Liver (tissue), 9 donors: Measurements from ENCODE around the gene INPP5B. TPM values are rescaled to one million over a fixed set of nuclear protein-coding genes. Genes with fewer than 3 reads are reported as not detected.

Source experiments
- DNase-seq: peaks from one replicate; pipeline ENCODE4 v3.0.0-alpha.2; 2017; ENCODE audit warnings: low spot score
- H3K27ac ChIP-seq, 2 donors: one replicate each; pipeline ENCODE4 v1.7.0; 2013; ENCODE audit warnings: inconsistent platforms in 2 of 2, low read length in 2 of 2, control low read depth in 1 of 2, low read depth in 1 of 2, mild to moderate bottlenecking in 1 of 2
- H3K27me3 ChIP-seq, 4 donors: one replicate each; pipeline versions ENCODE4 v1.6.1 to v1.7.0; 2013; ENCODE audit warnings: low read length in 3 of 4, inconsistent platforms in 1 of 4, mild to moderate bottlenecking in 1 of 4, moderate library complexity in 1 of 4; ENCODE audit not compliant: control insufficient read depth in 4 of 4, insufficient read depth in 4 of 4
- H3K36me3 ChIP-seq, 4 donors: one replicate each; pipeline versions ENCODE4 v1.6.1 to v1.7.0; 2013; ENCODE audit warnings: low read length in 3 of 4, mild to moderate bottlenecking in 3 of 4, low read depth in 1 of 4, moderate library complexity in 1 of 4; ENCODE audit not compliant: control insufficient read depth in 4 of 4, insufficient read depth in 3 of 4
- H3K4me1 ChIP-seq, 4 donors: one replicate each; pipeline versions ENCODE4 v1.6.1 to v1.7.0; 2013; ENCODE audit warnings: low read length in 3 of 4, mild to moderate bottlenecking in 3 of 4, moderate library complexity in 1 of 4; ENCODE audit not compliant: control insufficient read depth in 4 of 4, insufficient read depth in 4 of 4
- H3K4me3 ChIP-seq, 3 donors: one replicate each; pipeline versions ENCODE4 v1.6.1 to v1.7.0; 2013; ENCODE audit warnings: low read length in 3 of 3, control low read depth in 1 of 3, low read depth in 1 of 3, mild to moderate bottlenecking in 1 of 3
- H3K9ac ChIP-seq, 2 donors: one replicate each; pipeline ENCODE4 v1.7.0; 2013; ENCODE audit warnings: low read length in 2 of 2, mild to moderate bottlenecking in 2 of 2, moderate library complexity in 2 of 2, control low read depth in 1 of 2, low read depth in 1 of 2
- H3K9me3 ChIP-seq, 4 donors: one replicate each; pipeline versions ENCODE4 v1.6.1 to v1.7.0; 2013; ENCODE audit warnings: low read length in 3 of 4; ENCODE audit not compliant: control insufficient read depth in 4 of 4
- EGR1 ChIP-seq, 2 donors: IDR thresholded peaks; 2 replicates each; pipeline ENCODE4 v1.6.1; 2016 to 2018; ENCODE audit warnings: antibody characterized with exemption in 2 of 2, low read depth in 2 of 2
- FOXA1 ChIP-seq: IDR thresholded peaks from 2 replicates; pipeline ENCODE4 v1.6.1; 2016; ENCODE audit warnings: antibody characterized with exemption
- FOXA2 ChIP-seq: IDR thresholded peaks from 2 replicates; pipeline ENCODE4 v1.6.1; 2016; ENCODE audit warnings: antibody characterized with exemption
- GABPA ChIP-seq, 2 donors: IDR thresholded peaks in 1 of 2; conservative IDR thresholded peaks in 1 of 2; 2 replicates each; pipeline ENCODE4 v1.6.1; 2016; ENCODE audit warnings: antibody characterized with exemption in 2 of 2, mild to moderate bottlenecking in 1 of 2, moderate library complexity in 1 of 2
- HNF4A ChIP-seq, 2 donors: conservative IDR thresholded peaks; 2 replicates each; pipeline ENCODE4 v1.6.1; 2016; ENCODE audit warnings: antibody characterized with exemption in 2 of 2, mild to moderate bottlenecking in 2 of 2
- HNF4G ChIP-seq: IDR thresholded peaks from 2 replicates; pipeline ENCODE4 v1.6.1; 2016; ENCODE audit warnings: antibody characterized with exemption
- JUND ChIP-seq, 2 donors: IDR thresholded peaks; 2 replicates each; pipeline ENCODE4 v1.6.1; 2016; ENCODE audit warnings: antibody characterized with exemption in 2 of 2
- NR2F2 ChIP-seq: IDR thresholded peaks from 2 replicates; pipeline ENCODE4 v1.6.1; 2016; ENCODE audit warnings: antibody characterized with exemption
- RAD21 ChIP-seq, 2 donors: IDR thresholded peaks; 2 replicates each; pipeline ENCODE4 v1.6.1; 2016; ENCODE audit warnings: antibody characterized with exemption in 2 of 2, mild to moderate bottlenecking in 2 of 2
- RXRA ChIP-seq, 2 donors: IDR thresholded peaks; 2 replicates each; pipeline ENCODE4 v1.6.1; 2017 to 2018; ENCODE audit warnings: antibody characterized with exemption in 2 of 2, mild to moderate bottlenecking in 1 of 2
- YY1 ChIP-seq: IDR thresholded peaks from 2 replicates; pipeline ENCODE4 v1.6.1; 2016; ENCODE audit warnings: antibody characterized with exemption, mild to moderate bottlenecking
- WGBS: extraction: QIAGEN DNeasy Blood & Tissue Kit; methylation state at CpG from one replicate; pipeline ENCODE4 v1.1.7; 2013; 5-methylcytosine and 5-hydroxymethylcytosine counted together
- polyA plus RNA-seq, 2 donors: library from polyadenylated mRNA; stranded (reverse) in 1 of 2; unstranded in 1 of 2; fragments of 200-250 nt in 1 of 2; fragments of >200 nt in 1 of 2; fragmentation: Nextera tagmentation in 1 of 2; extraction: Ambion mirVana in 1 of 2; gene quantifications; one replicate each; pipeline versions ENCODE4 v1.2.1 to v1.2.3, GENCODE V29; 2013 to 2015
- total RNA-seq, 2 donors: library from RNA; depleted of rRNA; stranded (reverse); fragments of >200 nt; gene quantifications; one replicate each; pipeline ENCODE4 v1.2.3, GENCODE V29; 2014
- TF ChIP-seq, protein P1 (sequence below): IDR thresholded peaks from 2 replicates; pipeline ENCODE4 v1.6.1; 2016; ENCODE audit warnings: antibody characterized with exemption
- TF ChIP-seq, protein P2 (sequence below): IDR thresholded peaks from 2 replicates; pipeline ENCODE4 v1.6.1; 2016; ENCODE audit warnings: antibody characterized with exemption
- TF ChIP-seq, protein P3 (sequence below): IDR thresholded peaks from 2 replicates; pipeline ENCODE4 v1.6.1; 2016; ENCODE audit warnings: antibody characterized with exemption, mild to moderate bottlenecking
- donor health status: healthy.
- donor health status: healthy.
- donor health status: healthy.
- donor health status: healthy.
- donor health status: healthy.

INPP5B gene
- total and polyA plus RNA-seq, 4 donors: 5.0 to 30.9 (median 13.6) TPM

DNA sequence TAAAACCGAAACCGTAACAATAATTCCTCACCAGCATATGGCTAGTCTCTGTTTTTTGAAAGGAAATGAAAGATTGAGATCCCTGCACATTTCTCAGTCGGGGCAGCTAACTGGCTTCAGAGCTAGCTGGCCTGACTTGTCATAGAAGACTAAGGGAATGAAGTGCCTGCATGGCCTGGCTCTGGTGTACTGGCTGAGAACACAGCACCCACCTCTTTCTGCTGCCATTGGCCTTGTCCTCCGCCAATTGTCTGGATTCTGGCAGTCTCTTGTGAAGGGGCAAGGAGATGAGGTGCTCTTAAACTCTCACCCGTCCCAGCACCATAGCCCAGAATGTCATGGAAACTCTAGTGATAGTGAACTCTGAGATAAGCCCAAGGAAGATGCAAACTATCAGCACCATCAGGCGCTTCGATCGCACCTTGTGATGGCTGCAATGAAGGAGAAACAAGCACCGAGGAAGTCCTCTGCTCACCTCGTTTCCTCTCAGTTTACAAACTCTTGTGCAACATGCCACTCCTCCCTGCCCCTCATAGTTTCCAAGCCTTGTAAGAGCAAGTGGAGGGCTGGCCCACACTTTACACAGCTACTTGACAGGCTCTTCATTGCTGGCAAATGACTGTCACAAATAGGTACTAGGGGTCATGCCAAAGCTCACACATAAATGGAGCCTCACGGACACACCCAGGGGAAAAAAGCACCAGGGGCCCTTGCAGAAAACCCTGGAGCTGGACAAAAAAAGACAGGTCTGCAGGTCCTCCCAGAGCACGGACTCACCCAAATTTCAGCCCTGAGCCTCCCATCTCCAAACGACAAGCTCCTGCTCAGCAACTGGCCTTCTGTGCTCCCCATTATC is 16.4 kb downstream of the INPP5B start:
- no peak overlapping the region for H3K27ac ChIP-seq
- H3K4me3 ChIP-seq: peak overlapping the region in 1 of 3 donors; percentile 84
- WGBS: 66% methylated on average over 13 of the region's 13 CpGs
- peaks cover 2 to 17% (median 14%) of the 10 kb centered on the region in 4 donors for H3K4me1 ChIP-seq
- no peak for TF ChIP-seq RXRA (IDR thresholded peaks at IDR 0.05)
- no peak for TF ChIP-seq RAD21 (IDR thresholded peaks at IDR 0.05)
- peak; percentile 41 for DNase-seq
- no peaks in the 10 kb centered on the region for H3K27me3 ChIP-seq
- no peaks in the 10 kb centered on the region for H3K9me3 ChIP-seq
- no peak overlapping the region for H3K9ac ChIP-seq
- H3K36me3 ChIP-seq: peaks cover 0 to 7% (median 1%) of the 10 kb centered on the region in 4 donors

DNA sequence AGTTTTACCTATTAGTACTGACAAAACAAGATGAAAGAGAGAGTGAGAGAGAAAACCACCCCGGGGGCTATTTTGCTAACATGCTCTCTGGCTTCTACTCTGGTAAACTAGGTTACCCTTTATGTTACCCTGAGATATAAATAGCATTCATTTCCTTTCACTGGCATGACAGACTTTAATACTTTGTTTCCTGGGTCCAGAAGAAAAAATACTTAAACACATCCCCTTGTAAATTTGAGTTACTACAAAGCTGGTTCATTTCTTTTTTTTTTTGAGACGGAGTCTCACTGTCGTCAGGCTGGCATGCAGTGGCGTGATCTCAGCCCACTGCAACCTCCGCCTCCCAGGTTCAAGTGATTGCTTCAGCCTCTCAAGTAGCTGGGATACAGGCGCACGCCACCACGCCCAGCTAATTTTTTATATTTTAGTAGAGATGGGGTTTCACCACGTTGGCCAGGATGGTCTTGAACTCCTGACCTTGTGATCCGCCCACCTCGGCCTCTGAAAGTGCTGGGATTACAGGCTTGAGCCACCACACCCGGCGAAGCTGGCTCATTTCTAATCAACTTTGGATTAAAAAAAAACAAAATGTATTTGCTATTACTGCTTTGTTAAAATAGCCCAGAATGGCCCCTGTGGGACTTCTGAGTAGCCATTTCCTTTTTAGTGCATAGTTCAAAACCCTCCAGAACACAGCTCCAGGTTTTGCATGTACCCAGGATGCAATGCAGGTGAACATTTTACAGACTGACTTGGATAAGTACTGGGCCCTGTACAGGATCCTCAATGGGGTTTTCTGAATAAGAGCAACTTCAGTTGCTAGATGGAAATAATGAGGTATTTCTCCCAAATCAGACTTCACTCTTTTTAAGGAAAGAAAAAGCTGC is 20.6 kb downstream of the INPP5B start:
- Histone ChIP-seq H3K4me3 (no peak overlapping the region), H3K27me3 (no peaks in the 10 kb centered on the region), H3K36me3 (peaks cover 0 to 7% (median 2%) of the 10 kb centered on the region in 4 donors), H3K4me1 (peaks cover 2 to 11% (median 9%) of the 10 kb centered on the region in 4 donors), H3K9ac (no peak overlapping the region), H3K27ac (no peak overlapping the region), H3K9me3 (no peaks in the 10 kb centered on the region)
- no peak for DNase-seq
- TF ChIP-seq, protein P1, sequence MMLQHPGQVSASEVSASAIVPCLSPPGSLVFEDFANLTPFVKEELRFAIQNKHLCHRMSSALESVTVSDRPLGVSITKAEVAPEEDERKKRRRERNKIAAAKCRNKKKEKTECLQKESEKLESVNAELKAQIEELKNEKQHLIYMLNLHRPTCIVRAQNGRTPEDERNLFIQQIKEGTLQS: no peak
- TF ChIP-seq FOXA1: no peak
- TF ChIP-seq GABPA (IDR thresholded peaks at IDR 0.05 in 1 of 2, conservative IDR thresholded peaks at IDR 0.05 in 1 of 2): no peak
- TF ChIP-seq, protein P2, sequence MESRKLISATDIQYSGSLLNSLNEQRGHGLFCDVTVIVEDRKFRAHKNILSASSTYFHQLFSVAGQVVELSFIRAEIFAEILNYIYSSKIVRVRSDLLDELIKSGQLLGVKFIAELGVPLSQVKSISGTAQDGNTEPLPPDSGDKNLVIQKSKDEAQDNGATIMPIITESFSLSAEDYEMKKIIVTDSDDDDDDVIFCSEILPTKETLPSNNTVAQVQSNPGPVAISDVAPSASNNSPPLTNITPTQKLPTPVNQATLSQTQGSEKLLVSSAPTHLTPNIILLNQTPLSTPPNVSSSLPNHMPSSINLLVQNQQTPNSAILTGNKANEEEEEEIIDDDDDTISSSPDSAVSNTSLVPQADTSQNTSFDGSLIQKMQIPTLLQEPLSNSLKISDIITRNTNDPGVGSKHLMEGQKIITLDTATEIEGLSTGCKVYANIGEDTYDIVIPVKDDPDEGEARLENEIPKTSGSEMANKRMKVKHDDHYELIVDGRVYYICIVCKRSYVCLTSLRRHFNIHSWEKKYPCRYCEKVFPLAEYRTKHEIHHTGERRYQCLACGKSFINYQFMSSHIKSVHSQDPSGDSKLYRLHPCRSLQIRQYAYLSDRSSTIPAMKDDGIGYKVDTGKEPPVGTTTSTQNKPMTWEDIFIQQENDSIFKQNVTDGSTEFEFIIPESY: no peak
- TF ChIP-seq, protein P3, sequence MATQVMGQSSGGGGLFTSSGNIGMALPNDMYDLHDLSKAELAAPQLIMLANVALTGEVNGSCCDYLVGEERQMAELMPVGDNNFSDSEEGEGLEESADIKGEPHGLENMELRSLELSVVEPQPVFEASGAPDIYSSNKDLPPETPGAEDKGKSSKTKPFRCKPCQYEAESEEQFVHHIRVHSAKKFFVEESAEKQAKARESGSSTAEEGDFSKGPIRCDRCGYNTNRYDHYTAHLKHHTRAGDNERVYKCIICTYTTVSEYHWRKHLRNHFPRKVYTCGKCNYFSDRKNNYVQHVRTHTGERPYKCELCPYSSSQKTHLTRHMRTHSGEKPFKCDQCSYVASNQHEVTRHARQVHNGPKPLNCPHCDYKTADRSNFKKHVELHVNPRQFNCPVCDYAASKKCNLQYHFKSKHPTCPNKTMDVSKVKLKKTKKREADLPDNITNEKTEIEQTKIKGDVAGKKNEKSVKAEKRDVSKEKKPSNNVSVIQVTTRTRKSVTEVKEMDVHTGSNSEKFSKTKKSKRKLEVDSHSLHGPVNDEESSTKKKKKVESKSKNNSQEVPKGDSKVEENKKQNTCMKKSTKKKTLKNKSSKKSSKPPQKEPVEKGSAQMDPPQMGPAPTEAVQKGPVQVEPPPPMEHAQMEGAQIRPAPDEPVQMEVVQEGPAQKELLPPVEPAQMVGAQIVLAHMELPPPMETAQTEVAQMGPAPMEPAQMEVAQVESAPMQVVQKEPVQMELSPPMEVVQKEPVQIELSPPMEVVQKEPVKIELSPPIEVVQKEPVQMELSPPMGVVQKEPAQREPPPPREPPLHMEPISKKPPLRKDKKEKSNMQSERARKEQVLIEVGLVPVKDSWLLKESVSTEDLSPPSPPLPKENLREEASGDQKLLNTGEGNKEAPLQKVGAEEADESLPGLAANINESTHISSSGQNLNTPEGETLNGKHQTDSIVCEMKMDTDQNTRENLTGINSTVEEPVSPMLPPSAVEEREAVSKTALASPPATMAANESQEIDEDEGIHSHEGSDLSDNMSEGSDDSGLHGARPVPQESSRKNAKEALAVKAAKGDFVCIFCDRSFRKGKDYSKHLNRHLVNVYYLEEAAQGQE: no peak
- TF ChIP-seq RXRA (IDR thresholded peaks at IDR 0.05): no peak
- no peak for TF ChIP-seq EGR1 (IDR thresholded peaks at IDR 0.05; ENCODE audit: low read depth in 2 of 2)
- no peak for TF ChIP-seq YY1
- no peak for TF ChIP-seq HNF4G
- TF ChIP-seq FOXA2: no peak
- no peak for TF ChIP-seq HNF4A (conservative IDR thresholded peaks at IDR 0.05)
- TF ChIP-seq RAD21 (IDR thresholded peaks at IDR 0.05): no peak
- no peak for TF ChIP-seq JUND (IDR thresholded peaks at IDR 0.05)
- TF ChIP-seq NR2F2: no peak
- WGBS: 79% methylated on average over 13 of the region's 13 CpGs
